Keratinocyte (primary cell): ENCODE data around the gene REG1B.

Source experiments
- EZH2 ChIP-seq: IDR thresholded peaks from one replicate; pipeline ENCODE4 v1.6.1; 2012; ENCODE audit warnings: inconsistent platforms, mild to moderate bottlenecking, low read length, moderate library complexity
- TF ChIP-seq, protein P1 (sequence below), 3 experiments: IDR thresholded peaks in 1 of 3; conservative IDR thresholded peaks in 1 of 3; optimal IDR thresholded peaks in 1 of 3; 2 replicates in 2 of 3; 3 replicates in 1 of 3; pipeline versions ENCODE3 to v1.5.1; 2011; ENCODE audit warnings: low read length in 3 of 3, mild to moderate bottlenecking in 3 of 3, moderate library complexity in 2 of 3, control low read depth in 1 of 3, inconsistent platforms in 1 of 3; ENCODE audit not compliant: insufficient read depth in 2 of 3; ENCODE audit errors: extremely low read depth in 1 of 3

GRCh38 chr2:79103214-79103613 lies 15.4 kb upstream of the REG1B start:
- TF ChIP-seq EZH2: no peak
- TF ChIP-seq, protein P1, sequence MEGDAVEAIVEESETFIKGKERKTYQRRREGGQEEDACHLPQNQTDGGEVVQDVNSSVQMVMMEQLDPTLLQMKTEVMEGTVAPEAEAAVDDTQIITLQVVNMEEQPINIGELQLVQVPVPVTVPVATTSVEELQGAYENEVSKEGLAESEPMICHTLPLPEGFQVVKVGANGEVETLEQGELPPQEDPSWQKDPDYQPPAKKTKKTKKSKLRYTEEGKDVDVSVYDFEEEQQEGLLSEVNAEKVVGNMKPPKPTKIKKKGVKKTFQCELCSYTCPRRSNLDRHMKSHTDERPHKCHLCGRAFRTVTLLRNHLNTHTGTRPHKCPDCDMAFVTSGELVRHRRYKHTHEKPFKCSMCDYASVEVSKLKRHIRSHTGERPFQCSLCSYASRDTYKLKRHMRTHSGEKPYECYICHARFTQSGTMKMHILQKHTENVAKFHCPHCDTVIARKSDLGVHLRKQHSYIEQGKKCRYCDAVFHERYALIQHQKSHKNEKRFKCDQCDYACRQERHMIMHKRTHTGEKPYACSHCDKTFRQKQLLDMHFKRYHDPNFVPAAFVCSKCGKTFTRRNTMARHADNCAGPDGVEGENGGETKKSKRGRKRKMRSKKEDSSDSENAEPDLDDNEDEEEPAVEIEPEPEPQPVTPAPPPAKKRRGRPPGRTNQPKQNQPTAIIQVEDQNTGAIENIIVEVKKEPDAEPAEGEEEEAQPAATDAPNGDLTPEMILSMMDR (optimal IDR thresholded peaks at IDR 0.05 in 1 of 3, IDR thresholded peaks at IDR 0.05 in 1 of 3, conservative IDR thresholded peaks at IDR 0.05 in 1 of 3; ENCODE audit: extremely low read depth in 1 of 3, insufficient read depth in 2 of 3, low read length in 3 of 3): no peak
